ENCODE data around the gene SUFU.

GRCh38 chr10:102517553-102517952 lies 13.8 kb downstream of the SUFU start:
- no peak for TF ChIP-seq CTCF (IDR thresholded peaks at IDR 0.05)
- TF ChIP-seq POLR2AphosphoS5 (IDR thresholded peaks at IDR 0.05) = no peak

Measured in sigmoid colon (tissue), 4 donors.